Endometrial microvascular endothelial cells (primary cell): ENCODE measurements around the gene DNMT1. TPM values are rescaled to one million over a fixed set of nuclear protein-coding genes. Genes with fewer than 3 reads are reported as not detected.

Source experiments
- in situ Hi-C: cut with HindIII; loops from 2 replicates; pipeline ENCODE4 v1.10.0; 2017; ENCODE audit warnings: low sequenced_read_pairs, low pct_unique_long_range_greater_than_20kb; ENCODE audit errors: inconsistent ontology term
- total RNA-seq: library from RNA; depleted of rRNA; stranded (reverse); fragments of >200 nt; gene quantifications from one replicate; pipeline ENCODE4 v1.2.3, GENCODE V29; 2015; ENCODE audit errors: inconsistent ontology term

DNMT1 gene
- total RNA-seq, 1 donor from 2014 or later: 134 TPM

GRCh38 chr19:10149427-10149826, 45.3 kb downstream of the DNMT1 start:
- in situ Hi-C loops: no loop called here

GRCh38 chr19:10146142-10146541, 48.6 kb downstream of the DNMT1 start:
- in situ Hi-C loops: no loop called here

- in situ Hi-C loops: no loop called here
Observed at GRCh38 chr19:10145031-10145430, 49.7 kb downstream of the DNMT1 start.

- in situ Hi-C loops: no loop called here
Observed at GRCh38 chr19:10144361-10144760, 50.4 kb downstream of the DNMT1 start.

GRCh38 chr19:10143681-10144080, 51.1 kb downstream of the DNMT1 start:
- in situ Hi-C loops: no loop called here

GRCh38 chr19:10142701-10143375, 51.9 kb downstream of the DNMT1 start:
- in situ Hi-C loops: no loop called here

GRCh38 chr19:10141973-10142372, 52.8 kb downstream of the DNMT1 start:
- in situ Hi-C loops: no loop called here

- in situ Hi-C loops: no loop called here
Observed at GRCh38 chr19:10141479-10141878, 53.3 kb downstream of the DNMT1 start.

GRCh38 chr19:10139952-10140351, 54.8 kb downstream of the DNMT1 start:
- in situ Hi-C loops: no loop called here

- in situ Hi-C loops: no loop called here
Observed at GRCh38 chr19:10138879-10139795, 55.6 kb downstream of the DNMT1 start.

GRCh38 chr19:10137751-10138682, 56.7 kb downstream of the DNMT1 start:
- in situ Hi-C loops: no loop called here

GRCh38 chr19:10136936-10137335, 57.8 kb downstream of the DNMT1 start:
- in situ Hi-C loops: no loop called here

- in situ Hi-C loops: no loop called here
Observed at GRCh38 chr19:10135551-10136334, 59.0 kb downstream of the DNMT1 start.

GRCh38 chr19:10134040-10134439, 60.7 kb downstream of the DNMT1 start:
- in situ Hi-C loops: no loop called here

- in situ Hi-C loops: no loop called here
Observed at GRCh38 chr19:10133596-10133995, 61.2 kb downstream of the DNMT1 start.

- in situ Hi-C loops: no loop called here
Observed at GRCh38 chr19:10132905-10133304, 61.8 kb downstream of the DNMT1 start.

- in situ Hi-C loops: no loop called here
Observed at GRCh38 chr19:10126213-10126639, 68.5 kb downstream of the DNMT1 start.

GRCh38 chr19:10124429-10124828, 70.3 kb downstream of the DNMT1 start:
- in situ Hi-C loops: no loop called here
